ENCODE results near the gene SEC24C. TPM values are rescaled to one million over a fixed set of nuclear protein-coding genes. Genes with fewer than 3 reads are reported as not detected.

SEC24C gene, protein sequence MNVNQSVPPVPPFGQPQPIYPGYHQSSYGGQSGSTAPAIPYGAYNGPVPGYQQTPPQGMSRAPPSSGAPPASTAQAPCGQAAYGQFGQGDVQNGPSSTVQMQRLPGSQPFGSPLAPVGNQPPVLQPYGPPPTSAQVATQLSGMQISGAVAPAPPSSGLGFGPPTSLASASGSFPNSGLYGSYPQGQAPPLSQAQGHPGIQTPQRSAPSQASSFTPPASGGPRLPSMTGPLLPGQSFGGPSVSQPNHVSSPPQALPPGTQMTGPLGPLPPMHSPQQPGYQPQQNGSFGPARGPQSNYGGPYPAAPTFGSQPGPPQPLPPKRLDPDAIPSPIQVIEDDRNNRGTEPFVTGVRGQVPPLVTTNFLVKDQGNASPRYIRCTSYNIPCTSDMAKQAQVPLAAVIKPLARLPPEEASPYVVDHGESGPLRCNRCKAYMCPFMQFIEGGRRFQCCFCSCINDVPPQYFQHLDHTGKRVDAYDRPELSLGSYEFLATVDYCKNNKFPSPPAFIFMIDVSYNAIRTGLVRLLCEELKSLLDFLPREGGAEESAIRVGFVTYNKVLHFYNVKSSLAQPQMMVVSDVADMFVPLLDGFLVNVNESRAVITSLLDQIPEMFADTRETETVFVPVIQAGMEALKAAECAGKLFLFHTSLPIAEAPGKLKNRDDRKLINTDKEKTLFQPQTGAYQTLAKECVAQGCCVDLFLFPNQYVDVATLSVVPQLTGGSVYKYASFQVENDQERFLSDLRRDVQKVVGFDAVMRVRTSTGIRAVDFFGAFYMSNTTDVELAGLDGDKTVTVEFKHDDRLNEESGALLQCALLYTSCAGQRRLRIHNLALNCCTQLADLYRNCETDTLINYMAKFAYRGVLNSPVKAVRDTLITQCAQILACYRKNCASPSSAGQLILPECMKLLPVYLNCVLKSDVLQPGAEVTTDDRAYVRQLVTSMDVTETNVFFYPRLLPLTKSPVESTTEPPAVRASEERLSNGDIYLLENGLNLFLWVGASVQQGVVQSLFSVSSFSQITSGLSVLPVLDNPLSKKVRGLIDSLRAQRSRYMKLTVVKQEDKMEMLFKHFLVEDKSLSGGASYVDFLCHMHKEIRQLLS
- 62.7 and 70.6 TPM in 2 replicates for total RNA-seq

GRCh38 chr10:73743905-73744663, at the start of gene SEC24C:
TSS of gene SEC24C (plus strand) at chr10:73744372. CDS start at chr10:73746833, 2,461 bp downstream.

GRCh38 chr10:73697675-73698159, 46.5 kb upstream of the SEC24C start, which contains the start of gene AGAP5:
TSS of gene AGAP5 (minus strand) at chr10:73698109. CDS start at chr10:73697755, 354 bp downstream.

GRCh38 chr10:73781879-73782748, 37.9 kb downstream of the SEC24C start, which contains the start of gene CHCHD1:
TSS of gene CHCHD1 (plus strand) at chr10:73782048. CDS start at chr10:73782076, 28 bp downstream.

DNA sequence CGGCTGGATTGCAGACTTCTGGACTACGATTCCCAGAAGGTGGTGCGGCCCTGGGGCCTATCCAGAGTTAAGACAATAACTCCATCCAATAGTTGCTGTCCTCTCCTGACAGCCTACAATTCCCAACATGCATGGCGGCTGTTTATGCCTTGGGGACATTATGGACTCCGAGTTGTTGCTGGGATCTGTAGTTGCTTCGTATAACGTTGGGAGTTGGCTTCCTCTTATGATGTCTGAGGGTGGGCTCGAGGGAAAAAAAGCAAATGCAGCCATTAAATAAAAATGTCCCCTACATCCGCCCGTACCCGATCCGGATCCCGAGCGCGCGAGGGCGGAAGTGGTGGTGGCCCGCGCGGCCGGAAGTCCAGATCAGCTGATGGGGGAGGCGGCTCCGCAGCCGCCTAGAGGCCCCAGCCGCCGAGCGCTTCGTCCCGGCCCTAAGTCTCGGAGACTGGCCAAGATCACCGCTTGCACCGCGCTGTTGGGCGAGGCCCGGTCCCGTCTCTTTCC, 41.1 kb downstream of the SEC24C start, which contains the start of gene ZSWIM8:
Gene ZSWIM8 (plus strand): TSS at position 396 of the 510 bp plus-strand sequence. CDS start 273 bp downstream, outside the sequence.

Other genes with a start within 250 kb of the SEC24C start
- gene PPP3CB, start 248.3 kb upstream of the SEC24C start, total RNA-seq = 14.9 and 16.5 TPM in 2 replicates
- 3.7 and 4.4 TPM in 2 replicates for gene USP54, start 153.0 kb upstream of the SEC24C start, total RNA-seq
- gene MYOZ1, start 102.9 kb upstream of the SEC24C start, total RNA-seq = 0.15 TPM in 1 of 2 replicates, not detected in the other
- under 0.01 TPM in 1 of 2 replicates, not detected in the other for gene SYNPO2L, start 88.3 kb upstream of the SEC24C start, total RNA-seq
- gene AGAP5, start 46.3 kb upstream of the SEC24C start, total RNA-seq = 2.5 TPM in 2 replicates
- gene CHCHD1, start 37.7 kb downstream of the SEC24C start, total RNA-seq = 40.7 and 47.4 TPM in 2 replicates
- gene ZSWIM8, start 41.2 kb downstream of the SEC24C start, total RNA-seq = 40.1 and 45.7 TPM in 2 replicates
- 13.1 and 21.9 TPM in 2 replicates for gene NDST2, start 67.2 kb downstream of the SEC24C start, total RNA-seq
- 12.8 and 17.2 TPM in 2 replicates for gene CAMK2G, start 130.2 kb downstream of the SEC24C start, total RNA-seq
- gene PLAU, start 166.8 kb downstream of the SEC24C start, total RNA-seq = 54.8 and 56.8 TPM in 2 replicates

Measured in bronchus fibroblast of lung (primary cell).